Psoas muscle (tissue), 8 donors: ENCODE results near the gene GJA1. TPM values are rescaled to one million over a fixed set of nuclear protein-coding genes. Genes with fewer than 3 reads are reported as not detected.
A peak's percentile ranks its signal among the peaks of the same experiment; 100 is the strongest.
"Not testable (repeated sequence)": the region's sequence is repeated elsewhere in the genome, so short reads cannot be mapped to it uniquely, and the experiment has no call there.

Experiments used
- ATAC-seq, 4 donors: fragments of 200-7000 bp; cut with Tn5 transposase; one replicate each; pipeline ENCODE4 v1.9.1; 2020; ENCODE audit warnings: moderate library complexity in 3 of 4, mild to moderate bottlenecking in 2 of 4
- DNase-seq, 2 donors: peaks; one replicate each; pipeline ENCODE4 v3.0.0-alpha.2; 2020
- H3K27ac ChIP-seq: fragments of 200-600 bp; one replicate; pipeline ENCODE4 v1.8.0; 2022
- H3K27me3 ChIP-seq, 3 donors: fragments of 200-600 bp in 1 of 3; one replicate each; pipeline versions ENCODE4 v1.6.1 to v1.8.0; 2013 to 2022; ENCODE audit warnings: low read length in 2 of 3, mild to moderate bottlenecking in 2 of 3, moderate library complexity in 1 of 3; ENCODE audit not compliant: insufficient read depth in 3 of 3
- H3K36me3 ChIP-seq, 2 donors: fragments of 200-600 bp in 1 of 2; one replicate each; pipeline versions ENCODE4 v1.6.1 to v1.8.0; 2013 to 2022; ENCODE audit warnings: low read depth in 1 of 2, mild to moderate bottlenecking in 1 of 2, moderate library complexity in 1 of 2; ENCODE audit not compliant: insufficient read depth in 1 of 2
- H3K4me1 ChIP-seq: fragments of 200-600 bp; one replicate; pipeline ENCODE4 v1.8.0; 2022
- H3K4me3 ChIP-seq: fragments of 200-600 bp; one replicate; pipeline ENCODE4 v1.8.0; 2022; ENCODE audit warnings: mild to moderate bottlenecking
- H3K9me3 ChIP-seq: fragments of 200-600 bp; one replicate; pipeline ENCODE4 v1.8.0; 2022
- CTCF ChIP-seq: fragments of 200-600 bp; IDR thresholded peaks from one replicate; pipeline ENCODE4 v1.8.0; 2022; ENCODE audit warnings: antibody characterized with exemption
- WGBS, 3 donors: extraction: QIAGEN DNeasy Blood & Tissue Kit; methylation state at CpG; one replicate each; pipeline versions ENCODE4 v1.1.6 to v1.1.7; 2013; 5-methylcytosine and 5-hydroxymethylcytosine counted together
- intact Hi-C, 2 donors: fragments of 100-400 bp; cut with DNase I; formaldehyde crosslinking; loops; one replicate each; pipeline versions ENCODE4 v1.11.0 to v1.14.2; 2022
- long read RNA-seq, 2 donors: library from polyadenylated mRNA; unstranded; transcript quantifications; one replicate each; pipeline ENCODE4 v2.0.0, GENCODE V29; 2021
- polyA plus RNA-seq, 3 donors: library from polyadenylated mRNA; stranded (reverse); fragments of 200-250 nt; gene quantifications; one replicate each; pipeline ENCODE4 v1.2.3, GENCODE V29; 2013
- total RNA-seq, 4 donors: library from RNA; stranded (reverse); fragmentation: NEBNext Ultra II Directional in 2 of 4; extraction: Animal tissue kit (Norgen Biotek cat#: 25700) in 2 of 4; gene quantifications; one replicate each; pipeline versions ENCODE4 v1.2.1 to v1.2.4, GENCODE V29; 2021 to 2023
- donor health status: healthy with polysubstance abuse.
- donor health status: DM: no; HTN: no; CAD: no; lungs with moderate emphysema.
- donor health status: Bipolar disorder and iron deficiency.
- donor health status: healthy.
- donor health status: DM: yes; HTN: yes; CAD: no.
- donor health status: DM: no; HTN: no; CAD: no.
- donor health status: DM: no; HTN: no; CAD: no.
- donor health status: DM: yes; HTN: yes; CAD: no.

The GJA1 gene
- total RNA-seq (10 to 100 TPM in 3 of 4 donors, 1 to 10 TPM in 1; 9.8 to 20.2 (median 11.6) TPM), polyA plus RNA-seq (1 to 10 TPM; 5.8 to 7.5 (median 6.0) TPM)
- long read RNA-seq, donor 1, result 0 reads
- long read RNA-seq, donor 2, partial matches to known transcripts, result 0 of 2 reads
- long read RNA-seq, donor 2, other reads (novel, unspliced or antisense), result 2 of 2 reads

GRCh38 chr6:121435444-121436069, at the start of gene GJA1:
Gene GJA1, plus strand, starts transcription at chr6:121435646. Its CDS starts 11,202 bp downstream, at chr6:121446848.
- no peak for TF ChIP-seq CTCF
- Histone ChIP-seq H3K27ac (peak within 1 kb of the TSS; percentile 39), H3K4me1 (no peaks in the 10 kb centered on the region), H3K9me3 (no peaks in the 10 kb centered on the region), H3K36me3 (no peaks in the 10 kb centered on the region), H3K27me3 (peaks cover 2 to 36% (median 5%) of the 10 kb centered on the region in 3 donors), H3K4me3 (peak within 1 kb of the TSS; percentile 69)
- intact Hi-C loops, result loop anchor here in 1 of 2 donors (5.0 to 10.0 kb wide), 3 partner anchors 217 to 859 kb away; no protein-coding TSS in a partner anchor
- DNase-seq, result no peak
- WGBS, 3 donors, result 41 to 42% (median 42%) methylated on average over 5 of the region's 5 CpGs
- ATAC-seq, result peak in 3 of 4 donors; percentile 29 to 47 (median 46)

DNA sequence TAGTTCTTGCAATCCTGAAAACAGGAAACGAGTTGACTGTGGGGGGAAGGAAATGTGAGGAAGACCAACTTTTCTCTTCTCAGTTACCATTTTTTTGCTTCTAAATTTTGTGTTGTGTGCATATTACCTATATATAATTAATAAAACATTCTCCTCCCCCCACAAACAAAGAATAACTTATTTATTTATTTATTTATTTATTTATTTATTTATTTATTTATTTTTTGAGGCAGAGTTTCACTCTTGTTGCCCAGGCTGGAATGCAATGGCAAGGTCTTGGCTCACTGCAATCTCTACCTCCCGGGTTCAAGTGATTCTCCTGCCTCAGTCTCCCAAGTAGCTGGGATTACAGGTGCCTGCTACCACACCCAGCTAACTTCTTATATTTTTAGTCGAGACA, 48.9 kb upstream of the GJA1 start:
- H3K4me1 ChIP-seq, H3K27me3 ChIP-seq, H3K27ac ChIP-seq, ATAC-seq, H3K9me3 ChIP-seq, H3K4me3 ChIP-seq, DNase-seq, H3K36me3 ChIP-seq, intact Hi-C loops: not testable (repeated sequence)
- WGBS, 3 donors, result 90 to 98% (median 94%) methylated on average over 3 of the region's 3 CpGs

DNA sequence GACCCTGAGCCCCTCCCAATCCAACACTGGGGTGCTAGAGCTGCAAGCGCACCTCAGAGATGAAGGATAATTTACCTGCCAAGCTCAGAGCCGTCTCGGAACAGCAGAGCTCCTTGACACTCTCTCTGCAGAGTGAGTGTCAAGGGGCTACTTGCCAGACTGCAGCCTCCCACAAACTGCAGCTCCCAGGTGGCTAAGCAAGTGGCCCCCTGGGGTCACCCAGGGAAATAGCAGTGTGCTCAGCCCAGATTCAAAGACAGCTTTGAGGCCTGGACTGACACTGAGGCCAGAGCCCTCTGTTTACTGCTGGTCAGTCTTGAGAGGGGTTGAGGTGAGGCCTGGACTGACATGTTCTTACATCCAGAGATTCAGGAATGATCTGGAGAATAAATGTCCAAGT, 46.0 kb upstream of the GJA1 start:
- Histone ChIP-seq H3K9me3 (no peaks in the 10 kb centered on the region), H3K4me1 (no peaks in the 10 kb centered on the region), H3K4me3 (no peak overlapping the region), H3K27me3 (no peaks in the 10 kb centered on the region), H3K36me3 (no peaks in the 10 kb centered on the region), H3K27ac (no peak overlapping the region)
- no peak for ATAC-seq
- no peak for DNase-seq
- intact Hi-C loops, result no loop called here
- no peak for TF ChIP-seq CTCF
- WGBS, 3 donors, result 85 to 88% (median 85%) methylated on average over 3 of the region's 3 CpGs

- Histone ChIP-seq H3K4me3 (no peak overlapping the region), H3K27me3 (peaks cover 0 to 4% (median 0%) of the 10 kb centered on the region in 3 donors), H3K36me3 (no peaks in the 10 kb centered on the region), H3K9me3 (no peaks in the 10 kb centered on the region), H3K4me1 (no peaks in the 10 kb centered on the region), H3K27ac (no peak overlapping the region)
- TF ChIP-seq CTCF, result no peak
- intact Hi-C loops, result no loop called here
- no peak for ATAC-seq
- DNase-seq, result no peak
- 17 to 32% (median 19%) methylated on average over 1 of the region's 1 CpG for WGBS, 3 donors
Observed at GRCh38 chr6:121393731-121394505, 41.5 kb upstream of the GJA1 start.

- H3K27ac ChIP-seq, result no peak overlapping the region
- intact Hi-C loops, result no loop called here
- WGBS, 3 donors, result 74 to 77% (median 75%) methylated on average over 4 of the region's 4 CpGs
- TF ChIP-seq CTCF, result no peak
- H3K9me3 ChIP-seq, result no peaks in the 10 kb centered on the region
- H3K36me3 ChIP-seq, result no peaks in the 10 kb centered on the region
- H3K4me1 ChIP-seq, result no peaks in the 10 kb centered on the region
- no peak overlapping the region for H3K4me3 ChIP-seq
- ATAC-seq (no peak), DNase-seq (no peak)
- H3K27me3 ChIP-seq, result peaks cover 0 to 4% (median 0%) of the 10 kb centered on the region in 3 donors
Observed at GRCh38 chr6:121395736-121396135, 39.7 kb upstream of the GJA1 start.

GRCh38 chr6:121397188-121397587, 38.3 kb upstream of the GJA1 start:
- H3K4me1 ChIP-seq, ATAC-seq, H3K27ac ChIP-seq, DNase-seq, intact Hi-C loops, H3K4me3 ChIP-seq, H3K27me3 ChIP-seq, H3K36me3 ChIP-seq, H3K9me3 ChIP-seq: not testable (repeated sequence)
- WGBS, 3 donors, result 84 to 87% (median 85%) methylated on average over 6 of the region's 6 CpGs
